GM21390 (cell line): Measurements from ENCODE around the gene MAST3.

Experiments used
- ATAC-seq: cut with Tn5 transposase; IDR thresholded peaks from one replicate; pipeline ENCODE4 v1.9.1; 2021; ENCODE audit not compliant: unreplicated experiment

Gene MAST3

GRCh38 chr19:18109733-18110608, 12.4 kb downstream of the MAST3 start:
- ATAC-seq = no peak

GRCh38 chr19:18110609-18111232, 13.1 kb downstream of the MAST3 start:
- no peak for ATAC-seq

GRCh38 chr19:18112989-18113478, 15.5 kb downstream of the MAST3 start:
- no peak for ATAC-seq

GRCh38 chr19:18113827-18114226, 16.2 kb downstream of the MAST3 start:
- ATAC-seq = no peak

GRCh38 chr19:18114483-18114882, 16.9 kb downstream of the MAST3 start:
- ATAC-seq = no peak

- no peak for ATAC-seq
These were observed 19.8 kb downstream of the MAST3 start for GRCh38 chr19:18117364-18117691.

GRCh38 chr19:18117692-18118378, 20.3 kb downstream of the MAST3 start:
- ATAC-seq = peak; percentile 74

GRCh38 chr19:18118420-18119012, 20.9 kb downstream of the MAST3 start:
- no peak for ATAC-seq

- no peak for ATAC-seq
These were observed 21.6 kb downstream of the MAST3 start for GRCh38 chr19:18119013-18119716.

GRCh38 chr19:18119717-18120105, 22.1 kb downstream of the MAST3 start:
- no peak for ATAC-seq

GRCh38 chr19:18120127-18120526, 22.5 kb downstream of the MAST3 start:
- ATAC-seq = no peak

- no peak for ATAC-seq
These were observed 23.6 kb downstream of the MAST3 start for GRCh38 chr19:18121166-18121565.

GRCh38 chr19:18122424-18122823, 24.8 kb downstream of the MAST3 start:
- ATAC-seq = no peak

- no peak for ATAC-seq
These were observed 25.6 kb downstream of the MAST3 start for GRCh38 chr19:18122860-18123795.

GRCh38 chr19:18123819-18124218, 26.2 kb downstream of the MAST3 start:
- no peak for ATAC-seq

GRCh38 chr19:18126097-18126496, 28.5 kb downstream of the MAST3 start:
- ATAC-seq = no peak

GRCh38 chr19:18128044-18128443, 30.5 kb downstream of the MAST3 start:
- ATAC-seq = no peak

GRCh38 chr19:18128805-18129204, 31.2 kb downstream of the MAST3 start:
- no peak for ATAC-seq

GRCh38 chr19:18130523-18131242, 33.1 kb downstream of the MAST3 start:
- no peak for ATAC-seq
